GM13976 (cell line): Measurements from ENCODE around the gene PTTG1IP.
"Not testable (repeated sequence)": the region's sequence is repeated elsewhere in the genome, so short reads cannot be mapped to it uniquely, and the experiment has no call there.

ENCODE experiments used
- DNase-seq: peaks from one replicate; pipeline ENCODE4 v3.0.0; 2012; ENCODE audit warnings: low spot score
- CTCF ChIP-seq: IDR thresholded peaks from 2 replicates; pipeline ENCODE4 v1.5.1; 2012; ENCODE audit warnings: borderline replicate concordance, mild to moderate bottlenecking; ENCODE audit not compliant: insufficient read depth; ENCODE audit errors: extremely low read depth, missing control alignments, control extremely low read depth
- in situ Hi-C: fragments of 300-500 bp; cut with MboI; formaldehyde crosslinking; loops from one replicate; pipeline ENCODE4 v1.12.0; 2022; ENCODE audit warnings: low sequenced_read_pairs, mixed read lengths, inconsistent platforms; ENCODE audit not compliant: unreplicated experiment

The PTTG1IP gene

GRCh38 chr21:44918581-44919033 is 45.1 kb upstream of the PTTG1IP start:
- no peak for TF ChIP-seq CTCF
- in situ Hi-C loops = no loop called here
- DNase-seq = no peak

DNA sequence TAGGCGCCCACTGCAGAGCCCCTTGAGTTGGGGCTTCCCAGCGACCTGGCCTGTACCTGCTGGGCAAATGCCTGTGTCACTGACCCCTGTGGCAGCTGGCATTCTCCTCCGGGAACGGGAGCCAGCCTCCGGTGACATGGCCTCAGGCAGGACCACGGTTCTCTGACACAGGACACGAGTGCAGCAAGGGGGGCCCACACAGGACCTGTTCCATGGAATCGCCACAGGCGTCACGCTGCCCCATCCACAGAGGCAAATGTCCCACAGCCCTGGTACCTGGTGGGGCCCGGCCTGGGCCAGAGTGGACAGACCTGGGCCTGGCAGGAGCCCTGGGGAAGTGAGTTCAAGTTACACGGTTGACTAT is 44.6 kb upstream of the PTTG1IP start:
- DNase-seq = no peak
- in situ Hi-C loops = no loop called here
- TF ChIP-seq CTCF = no peak

DNA sequence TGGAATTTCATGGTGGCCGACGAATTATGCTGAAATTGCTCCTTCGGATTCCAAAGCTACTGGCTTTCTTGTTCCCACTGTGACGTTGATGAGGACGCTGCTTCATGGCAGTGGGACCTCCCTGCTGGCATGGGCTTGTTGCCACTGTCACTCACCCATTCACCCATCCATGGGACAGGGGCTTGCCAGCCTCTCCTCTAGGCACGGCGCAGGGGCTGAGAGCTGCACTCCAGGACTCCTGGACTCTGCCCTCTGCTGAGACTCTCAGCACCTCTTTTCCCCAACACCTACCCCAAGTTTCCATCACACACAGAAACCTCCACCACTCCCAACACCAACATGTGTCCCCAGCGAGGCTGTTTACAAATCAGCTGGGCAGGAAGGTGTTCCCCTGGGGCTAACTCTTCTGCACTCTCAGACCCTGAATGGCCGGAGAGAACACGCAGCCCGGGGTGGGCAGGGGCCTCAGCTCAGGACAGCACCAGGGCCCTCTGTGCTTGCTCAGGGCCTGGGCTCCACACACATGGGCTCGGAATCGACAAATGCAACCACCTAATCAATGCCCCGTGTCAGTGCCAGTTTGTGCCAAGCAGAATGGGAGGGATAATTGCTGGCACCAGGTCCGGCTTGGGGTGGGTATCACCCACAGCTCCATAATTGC is 44.1 kb upstream of the PTTG1IP start:
- DNase-seq = no peak
- in situ Hi-C loops = no loop called here
- TF ChIP-seq CTCF = no peak

- in situ Hi-C loops = no loop called here
- TF ChIP-seq CTCF = no peak
- DNase-seq = no peak
These were observed 43.5 kb upstream of the PTTG1IP start for GRCh38 chr21:44916965-44917364.

DNA sequence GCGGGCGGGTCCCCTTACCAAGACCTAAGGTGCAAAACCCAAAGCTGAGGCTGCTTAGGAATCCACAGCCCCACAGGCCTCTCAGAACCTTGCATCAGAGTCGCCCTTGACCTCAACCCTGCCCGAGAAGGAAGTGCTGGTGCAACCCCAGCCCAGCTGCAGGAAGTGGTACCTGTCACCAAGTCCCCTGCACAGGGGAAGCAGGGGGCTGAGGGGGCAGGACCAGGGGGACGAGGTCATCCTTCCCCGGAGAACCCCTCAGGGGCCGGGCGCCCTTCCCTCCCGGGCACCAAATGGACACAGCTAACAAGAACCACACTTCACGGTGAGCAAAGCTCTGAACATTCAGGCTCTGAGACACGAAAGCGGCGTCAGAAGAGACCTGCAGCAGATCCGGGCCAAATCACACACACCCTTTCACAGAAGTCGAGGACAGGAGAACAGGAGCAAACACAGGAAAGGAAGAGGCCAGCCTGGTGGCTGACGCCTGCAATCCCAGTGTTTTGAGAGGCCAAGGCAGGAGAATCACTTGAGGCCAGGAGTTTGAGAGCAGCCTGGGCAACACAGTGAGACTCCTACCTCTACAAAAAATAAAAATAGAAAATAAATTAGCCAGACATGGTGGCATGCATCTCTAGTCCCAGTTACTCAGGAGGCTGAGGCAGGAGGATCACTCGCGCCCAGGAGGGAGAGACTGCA is 40.8 kb upstream of the PTTG1IP start:
- no peak for TF ChIP-seq CTCF
- DNase-seq = peak; percentile 69
- in situ Hi-C loops = no loop called here

DNA sequence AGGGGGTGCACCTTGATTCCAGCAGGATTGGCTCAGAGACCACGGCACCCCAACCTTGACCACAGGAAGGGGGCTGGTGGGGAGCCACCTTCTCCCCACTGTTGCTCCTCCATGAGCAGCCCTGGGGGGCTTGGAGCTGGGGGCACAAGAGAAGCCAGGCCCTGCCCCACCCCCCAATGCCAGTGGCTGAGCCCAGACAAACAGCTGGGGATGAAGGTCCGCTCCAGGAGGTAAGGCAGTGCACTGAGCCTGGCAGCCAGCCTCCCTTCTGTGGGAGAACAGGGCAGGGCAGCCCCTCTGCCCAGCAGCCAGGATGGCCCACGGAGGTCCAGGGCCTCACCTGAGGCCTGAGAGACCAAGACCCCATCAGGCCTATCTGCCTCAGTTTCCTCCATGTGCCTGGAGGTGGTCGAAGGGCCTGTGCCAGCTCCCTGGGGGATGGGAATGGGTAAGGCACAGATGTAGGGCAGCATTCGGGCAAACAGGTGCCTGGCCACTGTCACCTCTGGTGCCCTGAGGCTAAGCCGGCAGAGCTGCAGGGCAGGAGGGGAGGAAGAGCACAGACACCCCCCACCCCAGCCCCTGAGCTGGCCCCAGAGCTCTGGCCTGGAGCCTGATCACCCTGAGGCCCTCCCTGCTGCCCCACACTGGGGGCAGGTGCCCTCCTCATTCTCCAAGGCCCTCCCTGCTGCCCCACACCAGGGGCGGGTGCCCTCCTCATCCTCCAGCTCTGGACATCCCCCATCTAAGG is 40.1 kb upstream of the PTTG1IP start:
- DNase-seq = no peak
- TF ChIP-seq CTCF = no peak
- in situ Hi-C loops = no loop called here

GRCh38 chr21:44912506-44913412 is 39.3 kb upstream of the PTTG1IP start:
- in situ Hi-C loops = not testable (repeated sequence)

More at GRCh38 chr21:44912506-44913412, 39.3 kb upstream of the PTTG1IP start:
- not testable (repeated sequence) for DNase-seq
